ENCODE data around the gene BBS9. TPM values are rescaled to one million over a fixed set of nuclear protein-coding genes. Genes with fewer than 3 reads are reported as not detected.

BBS9 gene
- total RNA-seq, 1 experiment from 2014 or later: 26.4 TPM

GRCh38 chr7:33237036-33237435 lies 107.7 kb downstream of the BBS9 start:
- H3K4me1 Mint-ChIP-seq: no peaks in the 10 kb centered on the region
- Histone ChIP-seq H2AFZ (ENCODE audit: low read length) (no peak overlapping the region), H2BK12ac (ENCODE audit: insufficient read length, low read depth, low read length) (no peak overlapping the region), H2BK120ac (ENCODE audit: low read depth, low read length, poor library complexity, severe bottlenecking) (no peak overlapping the region), H2AK5ac (ENCODE audit: insufficient read length, low read length) (no peak overlapping the region), H4K8ac (replicated peaks; ENCODE audit: insufficient read length, low read depth, low read length) (no peak overlapping the region), H3K23ac (ENCODE audit: insufficient read length, low read depth, low read length) (no peak overlapping the region), H3K79me1 (ENCODE audit: insufficient read depth, low read depth, low read length, poor library complexity, severe bottlenecking) (no peaks in the 10 kb centered on the region), H3K9me3 (ENCODE audit: control insufficient read depth, low read depth, low read length) (no peaks in the 10 kb centered on the region), H3K4me2 (ENCODE audit: insufficient read depth, insufficient read length, low read length) (no peak overlapping the region), H3K18ac (ENCODE audit: insufficient read length, low read depth, low read length) (no peak overlapping the region), H4K5ac (ENCODE audit: insufficient read length, low read depth, low read length) (no peak overlapping the region), H3K9ac (ENCODE audit: extremely low read depth, insufficient read length, low read length) (no peak overlapping the region), H3K56ac (ENCODE audit: insufficient read length, low read depth, low read length) (no peak overlapping the region), H4K20me1 (ENCODE audit: control insufficient read depth, insufficient read depth, insufficient read length) (no peaks in the 10 kb centered on the region), H3K23me2 (ENCODE audit: insufficient read length, low read depth, low read length, poor library complexity, severe bottlenecking) (no peaks in the 10 kb centered on the region), H3K79me2 (ENCODE audit: insufficient read depth, low read length) (no peaks in the 10 kb centered on the region), H3K4ac (ENCODE audit: low read depth, low read length) (no peak overlapping the region), H4K91ac (ENCODE audit: insufficient read length, low read depth, low read length) (no peak overlapping the region), H2BK20ac (ENCODE audit: low read depth, low read length, poor library complexity, severe bottlenecking) (no peak overlapping the region), H3K27ac (ENCODE audit: insufficient read length, low read depth, low read length) (no peak overlapping the region), H3T11ph (ENCODE audit: low read length) (no peak overlapping the region), H2BK15ac (ENCODE audit: low read depth, low read length) (no peak overlapping the region), H3K27me3 (ENCODE audit: insufficient read depth, low read length) (no peaks in the 10 kb centered on the region), H2BK5ac (ENCODE audit: insufficient read length, low read length) (no peak overlapping the region), H3K14ac (ENCODE audit: insufficient read depth, low read length) (no peak overlapping the region), H3K4me1 (ENCODE audit: insufficient read depth, low read length) (no peaks in the 10 kb centered on the region)
- no peak for TF ChIP-seq CTCF (conservative IDR thresholded peaks at IDR 0.05)
- no peak overlapping the region for H3K27ac Mint-ChIP-seq
- H3K4me3 Mint-ChIP-seq: no peak overlapping the region
- no peak for DNase-seq
- WGBS (ENCODE audit: extremely low coverage, insufficient read length, low lambda C conversion rate): no CpG with 5 or more reads among the region's 2 CpGs
- H3K36me3 Mint-ChIP-seq (ENCODE audit: insufficient read depth in 1 of 3, low read depth in 3 of 3): no peaks in the 10 kb centered on the region
- H3K27me3 Mint-ChIP-seq (ENCODE audit: low read depth): no peaks in the 10 kb centered on the region
- H3K9me3 Mint-ChIP-seq: no peaks in the 10 kb centered on the region
